Neuronal stem cell (in vitro differentiated cells): ENCODE results near the gene UBA6.

Source experiments
- DNase-seq: peaks from one replicate; pipeline ENCODE4 v3.0.0-alpha.2; 2013; ENCODE audit warnings: low spot score
- H2AFZ ChIP-seq: one replicate; pipeline ENCODE4 v1.6.1; 2013; ENCODE audit warnings: mild to moderate bottlenecking, low read length, inconsistent platforms
- H2AK5ac ChIP-seq: 2 replicates; pipeline ENCODE4 v1.6.1; 2013; ENCODE audit warnings: low read depth, mild to moderate bottlenecking, inconsistent platforms, low read length, moderate library complexity, mixed read lengths
- H2BK120ac ChIP-seq: 2 replicates; pipeline ENCODE4 v1.6.1; 2013; ENCODE audit warnings: low read depth, mild to moderate bottlenecking, inconsistent platforms, low read length, moderate library complexity, mixed read lengths
- H2BK12ac ChIP-seq: one replicate; pipeline ENCODE4 v1.6.1; 2013; ENCODE audit warnings: low read length, inconsistent platforms
- H2BK15ac ChIP-seq: 2 replicates; pipeline ENCODE4 v1.6.1; 2013; ENCODE audit warnings: mild to moderate bottlenecking, low read length, inconsistent platforms, mixed read lengths
- H2BK5ac ChIP-seq: one replicate; pipeline ENCODE4 v1.6.1; 2013; ENCODE audit warnings: inconsistent platforms, mild to moderate bottlenecking, low read length, moderate library complexity
- H3K14ac ChIP-seq: one replicate; pipeline ENCODE4 v1.6.1; 2013; ENCODE audit warnings: low read length, inconsistent platforms
- H3K18ac ChIP-seq: 2 replicates; pipeline ENCODE4 v1.6.1; 2013; ENCODE audit warnings: low read length, inconsistent platforms
- H3K23ac ChIP-seq: 2 replicates; pipeline ENCODE4 v1.6.1; 2013; ENCODE audit warnings: low read depth, mild to moderate bottlenecking, mixed read lengths, low read length, inconsistent platforms; ENCODE audit not compliant: poor library complexity
- H3K27ac ChIP-seq: replicated peaks from 3 replicates; pipeline ENCODE4 v1.5.1; 2013; ENCODE audit warnings: low read length, inconsistent platforms
- H3K27me3 ChIP-seq, 3 experiments: 2 replicates each; pipeline ENCODE4 v1.6.1; 2013; ENCODE audit warnings: low read length in 3 of 3, mild to moderate bottlenecking in 2 of 3, inconsistent platforms in 1 of 3, low read depth in 1 of 3, mixed read lengths in 1 of 3, moderate library complexity in 1 of 3; ENCODE audit not compliant: control insufficient read depth in 3 of 3, insufficient read depth in 3 of 3
- H3K36me3 ChIP-seq, 2 donors: replicated peaks in 1 of 2; 2 replicates each; pipeline ENCODE4 v1.6.1; 2013; ENCODE audit warnings: low read length in 2 of 2; ENCODE audit not compliant: control insufficient read depth in 2 of 2, insufficient read depth in 2 of 2
- H3K4ac ChIP-seq: 2 replicates; pipeline ENCODE4 v1.6.1; 2013; ENCODE audit warnings: inconsistent platforms, mild to moderate bottlenecking, low read length, moderate library complexity
- H3K4me1 ChIP-seq, 2 donors: 1 replicate in 1 of 2; 2 replicates in 1 of 2; pipeline ENCODE4 v1.6.1; 2013; ENCODE audit warnings: low read length in 2 of 2, low read depth in 1 of 2; ENCODE audit not compliant: control insufficient read depth in 2 of 2, insufficient read depth in 1 of 2
- H3K4me2 ChIP-seq: one replicate; pipeline ENCODE4 v1.6.1; 2013; ENCODE audit warnings: mild to moderate bottlenecking, low read length, inconsistent platforms; ENCODE audit not compliant: insufficient read depth, poor library complexity, severe bottlenecking
- H3K4me3 ChIP-seq, 2 donors: 2 replicates each; pipeline ENCODE4 v1.5.1; 2013; ENCODE audit warnings: low read length in 2 of 2, mild to moderate bottlenecking in 2 of 2, inconsistent platforms in 1 of 2, moderate library complexity in 1 of 2
- H3K79me1 ChIP-seq: one replicate; pipeline ENCODE4 v1.6.1; 2013; ENCODE audit warnings: low read depth, mild to moderate bottlenecking, inconsistent platforms, low read length, moderate library complexity
- H3K9ac ChIP-seq: one replicate; pipeline ENCODE4 v1.6.1; 2013; ENCODE audit warnings: mild to moderate bottlenecking, low read depth, low read length, inconsistent platforms; ENCODE audit not compliant: poor library complexity
- H3K9me3 ChIP-seq, 2 donors: replicated peaks in 1 of 2; 2 replicates each; pipeline versions ENCODE3 to v1.6.1; 2013; ENCODE audit warnings: low read length in 2 of 2, mild to moderate bottlenecking in 2 of 2, inconsistent platforms in 1 of 2, low read depth in 1 of 2, mixed read lengths in 1 of 2, moderate library complexity in 1 of 2; ENCODE audit not compliant: control insufficient read depth in 2 of 2, insufficient read depth in 1 of 2
- H4K8ac ChIP-seq: one replicate; pipeline ENCODE4 v1.6.1; 2013; ENCODE audit warnings: low read depth, mild to moderate bottlenecking, inconsistent platforms, low read length, moderate library complexity
- H4K91ac ChIP-seq: one replicate; pipeline ENCODE4 v1.6.1; 2013; ENCODE audit warnings: low read length, low read depth, mild to moderate bottlenecking, inconsistent platforms; ENCODE audit not compliant: poor library complexity
- WGBS, 2 donors: extraction: QIAGEN DNeasy Blood & Tissue Kit; methylation state at CpG; one replicate each; pipeline ENCODE4 v1.1.7; 2013; ENCODE audit warnings: missing lambda C conversion rate in 2 of 2, mixed read lengths in 1 of 2; ENCODE audit not compliant: insufficient read length in 2 of 2, insufficient replicate concordance in 1 of 2; ENCODE audit errors: extremely low coverage in 2 of 2; 5-methylcytosine and 5-hydroxymethylcytosine counted together

Gene UBA6

DNA sequence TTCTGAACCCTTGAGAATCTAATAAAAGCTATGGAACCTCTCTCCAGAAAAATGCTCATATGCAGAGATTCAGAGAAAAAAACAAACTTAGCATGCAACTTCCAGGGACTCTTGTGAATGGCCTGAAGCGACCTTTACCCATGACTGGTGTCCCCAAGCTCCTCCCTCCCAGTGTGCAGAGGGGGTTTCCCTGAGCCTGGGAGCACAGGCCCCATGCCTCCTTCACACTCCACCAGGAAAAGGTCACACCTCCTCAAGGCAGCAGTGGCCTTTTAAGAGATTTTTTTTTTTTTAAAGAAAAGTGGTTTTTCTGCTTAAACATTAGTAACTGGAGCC lies 13.3 kb upstream of the UBA6 start:
- Histone ChIP-seq H3K4ac (no peak overlapping the region), H2BK120ac (no peak overlapping the region), H2AFZ (no peak overlapping the region), H3K36me3 (no peaks in the 10 kb centered on the region), H3K27me3 (no peaks in the 10 kb centered on the region), H4K91ac (no peak overlapping the region), H3K4me2 (no peak overlapping the region), H3K79me1 (peaks cover 4% of the 10 kb centered on the region), H3K4me1 (peaks cover 9 to 13% of the 10 kb centered on the region in 2 donors), H3K4me3 (no peak overlapping the region), H3K23ac (no peak overlapping the region), H3K9ac (no peak overlapping the region), H3K9me3 (no peaks in the 10 kb centered on the region), H4K8ac (no peak overlapping the region), H2BK12ac (no peak overlapping the region), H2BK15ac (no peak overlapping the region), H2BK5ac (no peak overlapping the region), H2AK5ac (no peak overlapping the region), H3K14ac (no peak overlapping the region), H3K27ac (no peak overlapping the region), H3K18ac (no peak overlapping the region)
- DNase-seq: no peak
- no CpG with 5 or more reads among the region's 1 CpG for WGBS, 2 donors

DNA sequence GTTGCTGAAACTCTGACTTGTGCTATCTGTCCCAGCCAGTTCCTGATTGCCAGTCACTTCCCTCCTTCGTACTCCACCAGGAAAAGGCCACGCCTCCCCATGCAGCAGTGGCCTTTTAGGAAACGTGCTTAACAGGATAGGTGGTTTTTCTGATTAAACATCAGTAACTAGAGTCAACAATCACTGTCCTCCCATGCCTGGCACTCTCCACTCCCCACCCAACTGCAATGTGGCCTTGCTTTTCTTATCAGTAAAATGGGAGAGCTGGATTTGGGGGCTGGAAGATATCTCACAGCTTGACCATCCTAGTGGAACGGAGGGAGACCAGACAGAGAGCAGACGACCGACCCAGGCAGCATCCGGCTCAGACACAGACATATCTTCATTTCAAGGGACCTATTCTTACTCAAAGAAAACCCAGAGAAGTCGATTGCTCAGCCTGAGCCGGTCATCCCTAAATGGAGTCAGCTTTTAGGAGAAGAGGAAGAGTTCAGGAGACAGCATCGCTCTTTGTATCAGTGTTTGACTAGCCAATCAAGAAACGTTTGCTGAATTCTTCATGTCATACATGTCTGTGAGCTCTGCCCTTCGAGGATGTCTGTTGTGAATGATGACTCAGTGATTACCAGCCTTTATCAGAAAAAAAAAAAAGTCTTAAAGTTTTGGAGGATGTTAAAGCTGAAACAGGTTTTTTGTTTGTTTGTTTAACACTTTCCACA lies 12.7 kb upstream of the UBA6 start:
- H3K9me3 ChIP-seq: no peaks in the 10 kb centered on the region
- peaks cover 2% of the 10 kb centered on the region for H3K79me1 ChIP-seq
- H3K4me3 ChIP-seq: no peak overlapping the region
- H2BK12ac ChIP-seq: no peak overlapping the region
- H3K23ac ChIP-seq: no peak overlapping the region
- no peaks in the 10 kb centered on the region for H3K36me3 ChIP-seq
- no peak overlapping the region for H3K4me2 ChIP-seq
- H2AK5ac ChIP-seq: no peak overlapping the region
- no peak overlapping the region for H3K27ac ChIP-seq
- H3K4ac ChIP-seq: no peak overlapping the region
- H4K91ac ChIP-seq: no peak overlapping the region
- no CpG with 5 or more reads among the region's 12 CpGs for WGBS, 2 donors
- H2BK120ac ChIP-seq: no peak overlapping the region
- no peaks in the 10 kb centered on the region for H3K27me3 ChIP-seq
- no peak overlapping the region for H3K9ac ChIP-seq
- no peak overlapping the region for H3K14ac ChIP-seq
- H3K4me1 ChIP-seq: peaks cover 9 to 13% of the 10 kb centered on the region in 2 donors
- no peak overlapping the region for H3K18ac ChIP-seq
- no peak overlapping the region for H2BK15ac ChIP-seq
- H4K8ac ChIP-seq: peak overlapping the region; percentile 68
- DNase-seq: no peak
- H2BK5ac ChIP-seq: no peak overlapping the region
- no peak overlapping the region for H2AFZ ChIP-seq

DNA sequence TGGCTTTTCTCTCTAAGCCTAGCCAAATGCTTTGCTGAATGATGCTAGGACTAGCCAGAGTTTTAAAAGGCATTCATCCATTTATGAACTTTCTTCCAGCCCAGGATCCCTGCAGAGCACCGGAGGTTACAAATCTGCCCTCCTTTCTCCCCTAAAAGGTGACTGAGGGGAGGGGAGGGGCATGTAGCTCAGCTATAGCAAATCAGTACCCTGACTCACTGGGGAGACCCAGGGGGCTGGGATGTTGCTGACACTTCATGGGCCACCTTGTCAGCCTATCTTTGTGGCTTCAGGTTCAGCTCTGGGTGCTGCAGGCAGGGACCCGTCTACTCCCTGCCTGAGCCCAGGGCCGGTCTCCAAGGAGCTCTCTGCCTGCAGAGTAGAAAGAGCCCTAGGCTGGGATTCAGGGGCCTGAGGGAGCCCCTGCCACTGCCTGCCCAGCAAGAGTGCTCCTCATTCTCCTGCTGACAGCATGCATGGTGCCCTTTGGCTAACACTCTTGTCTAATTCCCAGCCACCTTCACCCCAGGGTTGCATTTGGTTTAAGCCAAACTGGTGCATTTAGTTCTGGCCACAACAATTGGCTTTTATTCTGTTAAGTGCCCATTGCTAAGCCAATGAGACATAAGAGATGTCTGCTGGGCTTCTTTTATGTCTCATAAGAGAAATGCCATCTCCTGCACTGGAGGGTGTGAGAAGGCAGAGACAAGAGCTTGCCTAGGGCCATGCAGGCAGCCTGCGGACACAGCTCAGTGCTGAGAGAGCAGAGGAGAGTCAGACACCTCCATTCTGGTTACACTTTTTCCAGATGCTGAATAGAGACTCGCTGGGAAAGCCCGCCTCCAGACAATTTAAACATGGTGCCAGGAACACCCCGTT lies 11.9 kb upstream of the UBA6 start:
- Histone ChIP-seq H3K27ac (no peak overlapping the region), H3K18ac (peak overlapping the region; percentile 53), H2AK5ac (no peak overlapping the region), H2BK15ac (no peak overlapping the region), H4K8ac (peak overlapping the region; percentile 68), H3K36me3 (no peaks in the 10 kb centered on the region), H2BK5ac (no peak overlapping the region), H3K9me3 (peaks cover 0 to 3% of the 10 kb centered on the region in 2 donors), H3K4me1 (peaks cover 9 to 13% of the 10 kb centered on the region in 2 donors), H3K79me1 (peaks cover 2% of the 10 kb centered on the region), H3K9ac (no peak overlapping the region), H4K91ac (no peak overlapping the region), H2BK120ac (no peak overlapping the region), H3K4me2 (no peak overlapping the region), H3K4ac (no peak overlapping the region), H3K14ac (no peak overlapping the region), H2AFZ (no peak overlapping the region), H3K23ac (no peak overlapping the region), H3K4me3 (no peak overlapping the region), H2BK12ac (no peak overlapping the region), H3K27me3 (no peaks in the 10 kb centered on the region)
- no peak for DNase-seq
- no CpG with 5 or more reads among the region's 7 CpGs for WGBS, 2 donors

DNA sequence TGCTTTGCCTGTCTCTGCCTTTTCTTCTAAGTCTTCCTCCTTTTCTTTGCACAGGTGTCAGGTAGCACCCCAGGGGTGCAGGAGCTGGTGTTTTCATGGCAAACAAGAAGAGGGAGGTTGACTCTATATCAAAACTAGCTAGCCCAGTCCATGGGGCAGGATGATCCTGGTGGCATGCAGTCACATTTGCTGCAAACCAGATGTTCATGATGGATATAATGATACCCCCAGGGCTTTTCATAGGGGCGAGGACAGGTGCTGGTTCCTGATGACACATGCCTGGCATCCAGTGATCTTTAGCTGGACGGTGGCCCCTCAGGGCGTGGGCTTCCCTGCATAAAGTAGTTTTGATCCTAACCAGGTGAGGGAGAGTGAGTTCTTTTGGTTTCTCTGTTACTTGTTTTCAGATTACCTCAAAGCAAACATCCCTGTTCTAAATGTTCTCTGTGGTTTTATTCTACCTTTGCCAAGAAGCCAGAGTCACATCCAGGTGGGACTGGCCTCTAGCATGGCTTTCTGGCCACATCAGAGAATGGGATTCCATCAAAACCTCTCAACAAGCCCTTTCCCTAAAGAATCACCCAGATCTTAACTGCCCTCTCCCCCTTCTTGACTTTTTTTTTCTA lies 11.2 kb upstream of the UBA6 start:
- Histone ChIP-seq H3K23ac (no peak overlapping the region), H3K14ac (no peak overlapping the region), H2AFZ (no peak overlapping the region), H3K4ac (no peak overlapping the region), H4K91ac (no peak overlapping the region), H3K9ac (no peak overlapping the region), H2AK5ac (no peak overlapping the region), H2BK15ac (no peak overlapping the region), H2BK120ac (no peak overlapping the region), H3K4me2 (no peak overlapping the region), H3K4me3 (no peak overlapping the region), H3K27ac (no peak overlapping the region), H3K9me3 (peaks cover 0 to 3% of the 10 kb centered on the region in 2 donors), H2BK12ac (no peak overlapping the region), H2BK5ac (no peak overlapping the region), H3K79me1 (peaks cover 2% of the 10 kb centered on the region), H3K4me1 (peaks cover 9 to 13% of the 10 kb centered on the region in 2 donors), H3K27me3 (no peaks in the 10 kb centered on the region), H4K8ac (no peak overlapping the region), H3K18ac (no peak overlapping the region), H3K36me3 (no peaks in the 10 kb centered on the region)
- no CpG with 5 or more reads among the region's 3 CpGs for WGBS, 2 donors
- DNase-seq: no peak
